H9 (cell line): ENCODE measurements around the gene CAVIN1. TPM values are rescaled to one million over a fixed set of nuclear protein-coding genes. Genes with fewer than 3 reads are reported as not detected.

ENCODE experiments used
- DNase-seq: peaks from one replicate; pipeline ENCODE4 v3.0.0-alpha.2; 2017
- H2AFZ ChIP-seq: one replicate; pipeline ENCODE4 v1.6.1; 2013; ENCODE audit warnings: mild to moderate bottlenecking, low read length, control low read depth, moderate library complexity
- H2AK5ac ChIP-seq: 2 replicates; pipeline ENCODE4 v1.6.1; 2013; ENCODE audit warnings: low read length, control low read depth, mixed read lengths; ENCODE audit not compliant: insufficient read length
- H2BK120ac ChIP-seq: one replicate; pipeline ENCODE4 v1.6.1; 2013; ENCODE audit warnings: low read depth, mild to moderate bottlenecking, low read length, control low read depth, inconsistent platforms; ENCODE audit not compliant: poor library complexity, severe bottlenecking
- H2BK12ac ChIP-seq: 2 replicates; pipeline ENCODE4 v1.6.1; 2013; ENCODE audit warnings: low read length, control low read depth, mixed read lengths, low read depth; ENCODE audit not compliant: insufficient read length
- H2BK15ac ChIP-seq: 2 replicates; pipeline ENCODE4 v1.6.1; 2013; ENCODE audit warnings: low read depth, low read length, control low read depth
- H2BK20ac ChIP-seq: one replicate; pipeline ENCODE4 v1.6.1; 2013; ENCODE audit warnings: low read depth, mild to moderate bottlenecking, low read length, control low read depth, inconsistent platforms; ENCODE audit not compliant: poor library complexity, severe bottlenecking
- H2BK5ac ChIP-seq: 2 replicates; pipeline ENCODE4 v1.6.1; 2013; ENCODE audit warnings: low read length, control low read depth, mixed read lengths; ENCODE audit not compliant: insufficient read length
- H3K14ac ChIP-seq: 2 replicates; pipeline ENCODE4 v1.6.1; 2013; ENCODE audit warnings: low read length, control low read depth; ENCODE audit not compliant: insufficient read depth
- H3K18ac ChIP-seq: 2 replicates; pipeline ENCODE4 v1.6.1; 2013; ENCODE audit warnings: low read depth, mild to moderate bottlenecking, mixed read lengths, low read length, control low read depth; ENCODE audit not compliant: insufficient read length
- H3K23ac ChIP-seq: 2 replicates; pipeline ENCODE4 v1.6.1; 2013; ENCODE audit warnings: low read length, control low read depth, mixed read lengths, low read depth; ENCODE audit not compliant: insufficient read length
- H3K23me2 ChIP-seq: 2 replicates; pipeline ENCODE4 v1.6.1; 2013; ENCODE audit warnings: low read depth, mild to moderate bottlenecking, mixed read lengths, low read length, control low read depth; ENCODE audit not compliant: insufficient read length, poor library complexity, severe bottlenecking
- H3K27ac ChIP-seq: 2 replicates; pipeline ENCODE4 v1.5.1; 2013; ENCODE audit warnings: low read length, control low read depth, mixed read lengths, low read depth; ENCODE audit not compliant: insufficient read length
- H3K27me3 ChIP-seq: 2 replicates; pipeline ENCODE4 v1.6.1; 2013; ENCODE audit warnings: low read length, control low read depth, inconsistent platforms; ENCODE audit not compliant: insufficient read depth
- H3K4ac ChIP-seq: 2 replicates; pipeline ENCODE4 v1.6.1; 2013; ENCODE audit warnings: low read depth, mild to moderate bottlenecking, control low read depth, inconsistent platforms, low read length, moderate library complexity
- H3K4me1 ChIP-seq: 2 replicates; pipeline ENCODE4 v1.6.1; 2013; ENCODE audit warnings: low read length, control low read depth, inconsistent platforms; ENCODE audit not compliant: insufficient read depth
- H3K4me2 ChIP-seq: 2 replicates; pipeline ENCODE4 v1.6.1; 2013; ENCODE audit warnings: low read length, control low read depth, mixed read lengths; ENCODE audit not compliant: insufficient read length, insufficient read depth
- H3K56ac ChIP-seq: 2 replicates; pipeline ENCODE4 v1.6.1; 2013; ENCODE audit warnings: low read depth, mild to moderate bottlenecking, mixed read lengths, low read length, control low read depth; ENCODE audit not compliant: insufficient read length
- H3K79me1 ChIP-seq: 2 replicates; pipeline ENCODE4 v1.6.1; 2013; ENCODE audit warnings: low read depth, mild to moderate bottlenecking, moderate library complexity, low read length, control low read depth, inconsistent platforms; ENCODE audit not compliant: insufficient read depth, poor library complexity, severe bottlenecking
- H3K79me2 ChIP-seq: 2 replicates; pipeline ENCODE4 v1.6.1; 2013; ENCODE audit warnings: low read length, control low read depth, inconsistent platforms; ENCODE audit not compliant: insufficient read depth
- H3K9ac ChIP-seq: 2 replicates; pipeline ENCODE4 v1.6.1; 2013; ENCODE audit warnings: low read length, control low read depth, mixed read lengths; ENCODE audit not compliant: insufficient read length; ENCODE audit errors: extremely low read depth
- H3K9me3 ChIP-seq: one replicate; pipeline ENCODE4 v1.6.1; 2013; ENCODE audit warnings: low read depth, low read length, inconsistent platforms; ENCODE audit not compliant: control insufficient read depth
- H3T11ph ChIP-seq: one replicate; pipeline ENCODE4 v1.6.1; 2013; ENCODE audit warnings: mild to moderate bottlenecking, low read length, control low read depth, inconsistent platforms
- H4K20me1 ChIP-seq: one replicate; pipeline ENCODE4 v1.6.1; 2013; ENCODE audit not compliant: control insufficient read depth, insufficient read length, insufficient read depth
- H4K5ac ChIP-seq: 2 replicates; pipeline ENCODE4 v1.6.1; 2013; ENCODE audit warnings: low read depth, mild to moderate bottlenecking, mixed read lengths, low read length, control low read depth; ENCODE audit not compliant: insufficient read length
- H4K8ac ChIP-seq: replicated peaks from 2 replicates; pipeline ENCODE4 v1.6.1; 2013; ENCODE audit warnings: low read length, control low read depth, mixed read lengths, low read depth; ENCODE audit not compliant: insufficient read length
- H4K91ac ChIP-seq: 2 replicates; pipeline ENCODE4 v1.6.1; 2013; ENCODE audit warnings: low read depth, mild to moderate bottlenecking, moderate library complexity, mixed read lengths, low read length, control low read depth; ENCODE audit not compliant: insufficient read length
- H3K27ac Mint-ChIP-seq, 3 experiments: 2 replicates in 2 of 3; 3 replicates in 1 of 3; pipeline ENCODE4 v1.8.0; 2020 to 2021; ENCODE audit warnings: mixed read lengths in 3 of 3, mild to moderate bottlenecking in 1 of 3, moderate library complexity in 1 of 3
- H3K27me3 Mint-ChIP-seq: 2 replicates; pipeline ENCODE4 v1.8.0; 2021; ENCODE audit warnings: low read depth, mild to moderate bottlenecking, moderate library complexity, mixed read lengths
- H3K36me3 Mint-ChIP-seq, 3 experiments: 2 replicates in 2 of 3; 3 replicates in 1 of 3; pipeline ENCODE4 v1.8.0; 2020 to 2021; ENCODE audit warnings: low read depth in 3 of 3, mixed read lengths in 3 of 3; ENCODE audit not compliant: insufficient read depth in 1 of 3
- H3K4me1 Mint-ChIP-seq, 2 experiments: 2 replicates each; pipeline ENCODE4 v1.8.0; 2020; ENCODE audit warnings: mixed read lengths in 2 of 2
- H3K4me3 Mint-ChIP-seq, 2 experiments: 2 replicates in 1 of 2; 3 replicates in 1 of 2; pipeline ENCODE4 v1.8.0; 2020 to 2021; ENCODE audit warnings: mild to moderate bottlenecking in 2 of 2, mixed read lengths in 2 of 2, moderate library complexity in 1 of 2
- H3K9me3 Mint-ChIP-seq, 2 experiments: 2 replicates in 1 of 2; 3 replicates in 1 of 2; pipeline ENCODE4 v1.8.0; 2020; ENCODE audit warnings: mild to moderate bottlenecking in 2 of 2, mixed read lengths in 2 of 2, moderate library complexity in 1 of 2
- CTCF ChIP-seq: fragments of 200-600 bp; sonication (generic); conservative IDR thresholded peaks from 3 replicates; pipeline ENCODE4 v1.8.0; 2021; ENCODE audit warnings: antibody characterized with exemption, mild to moderate bottlenecking
- WGBS: extraction: QIAGEN DNeasy Blood & Tissue Kit; methylation state at CpG from one replicate; pipeline ENCODE4 v1.1.7; 2013; ENCODE audit warnings: missing lambda C conversion rate, low lambda C conversion rate, mixed read lengths; ENCODE audit not compliant: insufficient read length; ENCODE audit errors: extremely low coverage; 5-methylcytosine and 5-hydroxymethylcytosine counted together
- total RNA-seq: library from RNA; stranded (reverse); gene quantifications from 2 replicates; pipeline ENCODE4 v1.2.1, GENCODE V29; 2021

Gene CAVIN1
- total RNA-seq, 1 experiment from 2014 or later, result 65.2 TPM

GRCh38 chr17:42406615-42407288 lies 16.3 kb downstream of the CAVIN1 start:
- Histone ChIP-seq H3K9me3 (no peaks in the 10 kb centered on the region), H2AK5ac (no peak overlapping the region), H3K23me2 (no peaks in the 10 kb centered on the region), H3T11ph (no peak overlapping the region), H3K27me3 (no peaks in the 10 kb centered on the region), H2BK20ac (no peak overlapping the region), H2BK15ac (no peak overlapping the region), H3K56ac (no peak overlapping the region), H2AFZ (no peak overlapping the region), H3K79me1 (no peaks in the 10 kb centered on the region), H4K91ac (no peak overlapping the region), H3K79me2 (no peaks in the 10 kb centered on the region), H3K18ac (no peak overlapping the region), H2BK12ac (no peak overlapping the region), H3K27ac (no peak overlapping the region), H2BK120ac (no peak overlapping the region), H3K23ac (no peak overlapping the region), H3K14ac (no peak overlapping the region), H2BK5ac (no peak overlapping the region), H3K4me2 (no peak overlapping the region), H3K4ac (no peak overlapping the region), H3K4me1 (peaks cover 10% of the 10 kb centered on the region; the same call in 1 of the 2 replicates), H3K9ac (no peak overlapping the region), H4K8ac (no peak overlapping the region), H4K20me1 (no peaks in the 10 kb centered on the region), H4K5ac (no peak overlapping the region)
- no peak for TF ChIP-seq CTCF
- Mint-ChIP-seq H3K4me3 (no peak overlapping the region; a peak in 2 of 5 replicates), H3K9me3 (no peaks in the 10 kb centered on the region), H3K27ac (no peak overlapping the region), H3K36me3 (peaks cover 2 to 25% (median 16%) of the 10 kb centered on the region in 3 experiments; a peak in 6 of 7 replicates), H3K4me1 (peaks cover 40 to 58% of the 10 kb centered on the region in 2 experiments), H3K27me3 (no peaks in the 10 kb centered on the region)
- DNase-seq, result no peak
- no CpG with 5 or more reads among the region's 5 CpGs for WGBS
